Thyroid gland (tissue), 4 donors: ENCODE measurements around the gene CACNA1D.

ENCODE experiments used
- CTCF ChIP-seq, 6 experiments: fragments of 200-600 bp in 3 of 6; fragments of 450-650 bp in 3 of 6; sonication (generic) in 3 of 6; IDR thresholded peaks; one replicate each; pipeline ENCODE4 v1.5.1; 2016 to 2019; ENCODE audit warnings: antibody characterized with exemption in 6 of 6, mild to moderate bottlenecking in 2 of 6, inconsistent platforms in 1 of 6, moderate library complexity in 1 of 6
- POLR2A ChIP-seq, 2 donors: fragments of 450-650 bp; IDR thresholded peaks; one replicate each; pipeline ENCODE4 v1.6.1; 2017; ENCODE audit warnings: antibody characterized with exemption in 2 of 2, mild to moderate bottlenecking in 2 of 2, moderate library complexity in 1 of 2

GRCh38 chr3:53616971-53617892 is 122.8 kb downstream of the CACNA1D start:
- TF ChIP-seq CTCF (IDR thresholded peaks at IDR 0.05) (no peak), POLR2A (IDR thresholded peaks at IDR 0.05) (no peak)
